ENCODE results near the gene DTX4. TPM values are rescaled to one million over a fixed set of nuclear protein-coding genes. Genes with fewer than 3 reads are reported as not detected.

Gene DTX4
- polyA plus RNA-seq, 1 donor = 43.9 TPM

- Histone ChIP-seq H3K4me3 (ENCODE audit: low read length) (no peak overlapping the region), H3K36me3 (ENCODE audit: control insufficient read depth, insufficient read depth, low read length) (no peaks in the 10 kb centered on the region), H3K27me3 (ENCODE audit: control insufficient read depth, insufficient read depth, low read length) (no peaks in the 10 kb centered on the region), H3K4me1 (ENCODE audit: control insufficient read depth, insufficient read depth, low read length) (no peaks in the 10 kb centered on the region), H3K27ac (ENCODE audit: low read length) (no peak overlapping the region), H3K9me3 (ENCODE audit: control insufficient read depth, low read depth, low read length) (no peaks in the 10 kb centered on the region)
- no peak for DNase-seq
- no CpG with 5 or more reads among the region's 2 CpGs for WGBS (ENCODE audit: insufficient coverage, low lambda C conversion rate)
Observed at GRCh38 chr11:59247531-59248227, 75.7 kb downstream of the DTX4 start.

DNA sequence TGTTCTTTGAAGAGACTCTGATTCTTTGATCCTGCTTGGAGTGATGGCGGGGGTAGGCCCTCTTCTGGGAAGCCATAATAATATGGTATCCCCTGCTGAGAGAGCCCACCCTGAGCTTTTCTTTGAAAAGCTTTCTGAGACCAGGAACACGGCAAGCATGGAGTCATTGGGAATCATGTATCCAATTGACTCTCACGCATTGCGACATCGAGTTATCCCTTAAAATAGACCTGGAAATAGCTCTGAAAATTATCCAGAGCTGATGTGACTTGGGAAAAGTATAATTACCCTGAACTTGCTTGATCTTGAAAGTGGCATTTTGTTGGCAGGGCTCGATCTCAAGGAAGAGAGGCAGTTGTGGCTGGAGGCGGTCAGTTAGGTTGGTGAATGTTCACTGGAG, 77.6 kb downstream of the DTX4 start:
- Histone ChIP-seq H3K4me3 (ENCODE audit: low read length) (no peak overlapping the region), H3K9me3 (ENCODE audit: control insufficient read depth, low read depth, low read length) (no peaks in the 10 kb centered on the region), H3K27me3 (ENCODE audit: control insufficient read depth, insufficient read depth, low read length) (no peaks in the 10 kb centered on the region), H3K36me3 (ENCODE audit: control insufficient read depth, insufficient read depth, low read length) (no peaks in the 10 kb centered on the region), H3K27ac (ENCODE audit: low read length) (no peak overlapping the region), H3K4me1 (ENCODE audit: control insufficient read depth, insufficient read depth, low read length) (no peaks in the 10 kb centered on the region)
- no peak for DNase-seq
- no CpG with 5 or more reads among the region's 7 CpGs for WGBS (ENCODE audit: insufficient coverage, low lambda C conversion rate)

GRCh38 chr11:59253001-59253400, 81.1 kb downstream of the DTX4 start:
- Histone ChIP-seq H3K36me3 (ENCODE audit: control insufficient read depth, insufficient read depth, low read length) (no peaks in the 10 kb centered on the region), H3K4me1 (ENCODE audit: control insufficient read depth, insufficient read depth, low read length) (no peaks in the 10 kb centered on the region), H3K27me3 (ENCODE audit: control insufficient read depth, insufficient read depth, low read length) (no peaks in the 10 kb centered on the region), H3K4me3 (ENCODE audit: low read length) (no peak overlapping the region), H3K27ac (ENCODE audit: low read length) (no peak overlapping the region), H3K9me3 (ENCODE audit: control insufficient read depth, low read depth, low read length) (no peaks in the 10 kb centered on the region)
- no peak for DNase-seq
- WGBS (ENCODE audit: insufficient coverage, low lambda C conversion rate) = no CpG with 5 or more reads among the region's 2 CpGs

GRCh38 chr11:59254286-59254685, 82.4 kb downstream of the DTX4 start:
- no peak for DNase-seq
- Histone ChIP-seq H3K4me3 (ENCODE audit: low read length) (no peak overlapping the region), H3K36me3 (ENCODE audit: control insufficient read depth, insufficient read depth, low read length) (no peaks in the 10 kb centered on the region), H3K4me1 (ENCODE audit: control insufficient read depth, insufficient read depth, low read length) (no peaks in the 10 kb centered on the region), H3K27me3 (ENCODE audit: control insufficient read depth, insufficient read depth, low read length) (no peaks in the 10 kb centered on the region), H3K27ac (ENCODE audit: low read length) (no peak overlapping the region), H3K9me3 (ENCODE audit: control insufficient read depth, low read depth, low read length) (no peaks in the 10 kb centered on the region)

- no CpG with 5 or more reads among the region's 8 CpGs for WGBS (ENCODE audit: insufficient coverage, low lambda C conversion rate)
- H3K4me1 ChIP-seq (ENCODE audit: control insufficient read depth, insufficient read depth, low read length) = no peaks in the 10 kb centered on the region
- no peak overlapping the region for H3K4me3 ChIP-seq (ENCODE audit: low read length)
- no peak overlapping the region for H3K27ac ChIP-seq (ENCODE audit: low read length)
- H3K36me3 ChIP-seq (ENCODE audit: control insufficient read depth, insufficient read depth, low read length) = no peaks in the 10 kb centered on the region
- no peak for DNase-seq
- H3K27me3 ChIP-seq (ENCODE audit: control insufficient read depth, insufficient read depth, low read length) = no peaks in the 10 kb centered on the region
- no peaks in the 10 kb centered on the region for H3K9me3 ChIP-seq (ENCODE audit: control insufficient read depth, low read depth, low read length)
Observed at GRCh38 chr11:59255281-59255680, 83.3 kb downstream of the DTX4 start.

Other genes with a start within 250 kb of the DTX4 start
- 10.0 TPM for gene GLYATL1, start 232.6 kb upstream of the DTX4 start, polyA plus RNA-seq
- gene GLYATL1B, start 85.8 kb upstream of the DTX4 start, polyA plus RNA-seq = not detected
- 9.9 TPM for gene FAM111B, start 64.9 kb upstream of the DTX4 start, polyA plus RNA-seq
- 84.1 TPM for gene FAM111A, start 29.3 kb upstream of the DTX4 start, polyA plus RNA-seq
- 40.7 TPM for gene MPEG1, start 40.8 kb downstream of the DTX4 start, polyA plus RNA-seq
- not detected for gene OR5AN1, start 186.8 kb downstream of the DTX4 start, polyA plus RNA-seq